Activated T-cell treated with anti-CD3 and anti-CD28 coated beads, Interleukin-2, amount 50 U/mL, for 24 hours (primary cell): ENCODE results near the gene ZNF503.

Experiments used
- DNase-seq: peaks from one replicate; pipeline ENCODE4 v3.0.0-alpha.2; 2020
- H3K27ac Mint-ChIP-seq: 2 replicates; pipeline ENCODE4 v1.8.0; 2020; ENCODE audit warnings: mild to moderate bottlenecking, mixed read lengths
- H3K27me3 Mint-ChIP-seq: 2 replicates; pipeline ENCODE4 v1.8.0; 2020; ENCODE audit warnings: mixed read lengths
- H3K36me3 Mint-ChIP-seq: 2 replicates; pipeline ENCODE4 v1.8.0; 2020; ENCODE audit warnings: low read depth, mixed read lengths
- H3K4me1 Mint-ChIP-seq: 2 replicates; pipeline ENCODE4 v1.8.0; 2020; ENCODE audit warnings: low read depth, mixed read lengths
- H3K4me3 Mint-ChIP-seq: 2 replicates; pipeline ENCODE4 v1.8.0; 2020; ENCODE audit warnings: mild to moderate bottlenecking, moderate library complexity, mixed read lengths
- H3K9me3 Mint-ChIP-seq: 2 replicates; pipeline ENCODE4 v1.8.0; 2020; ENCODE audit warnings: mixed read lengths

The ZNF503 gene

DNA sequence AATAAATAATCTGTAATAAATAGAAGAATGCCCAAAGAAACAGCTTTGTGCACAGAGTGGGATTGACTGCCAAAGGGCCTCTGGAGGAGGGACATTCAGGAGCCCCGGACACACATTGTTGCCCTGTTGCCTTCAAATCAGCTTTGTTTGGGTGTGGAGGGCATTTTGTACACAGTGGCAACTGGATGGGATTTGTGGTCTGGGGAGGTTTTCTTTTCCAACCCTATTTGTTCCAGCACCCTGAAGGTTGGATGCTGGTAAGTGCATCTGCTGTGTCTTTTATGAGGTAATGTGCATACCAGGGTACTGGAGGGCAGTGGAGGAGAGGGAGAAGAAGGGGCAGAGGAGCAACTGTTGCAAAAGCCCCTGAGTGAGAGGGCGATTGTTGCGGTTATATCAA lies 36.1 kb upstream of the ZNF503 start:
- no peak for DNase-seq
- H3K9me3 Mint-ChIP-seq, result peaks cover 5% of the 10 kb centered on the region
- H3K4me1 Mint-ChIP-seq, result no peaks in the 10 kb centered on the region
- H3K27ac Mint-ChIP-seq, result no peak overlapping the region
- peaks cover 57% of the 10 kb centered on the region for H3K27me3 Mint-ChIP-seq
- H3K36me3 Mint-ChIP-seq, result no peaks in the 10 kb centered on the region
- no peak overlapping the region for H3K4me3 Mint-ChIP-seq

DNA sequence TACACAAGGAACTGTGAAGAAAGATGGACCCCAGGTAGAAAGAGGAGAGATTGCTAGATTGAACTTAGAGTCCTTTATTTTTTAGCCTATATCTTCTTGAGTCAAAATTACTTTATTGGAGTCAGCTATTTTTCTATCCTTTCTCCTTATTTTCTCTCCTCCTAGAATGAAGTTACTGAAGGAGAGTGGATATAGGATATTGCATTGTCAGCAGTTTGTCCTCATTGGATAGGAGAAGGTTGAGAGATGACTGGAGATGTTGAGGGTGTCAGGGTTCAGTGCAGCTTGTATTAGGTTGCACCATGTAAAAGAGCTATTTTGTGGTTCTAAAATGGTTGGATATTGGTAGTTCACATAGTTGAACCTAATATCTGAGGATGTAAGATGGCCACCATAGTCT lies 35.3 kb upstream of the ZNF503 start:
- Mint-ChIP-seq H3K4me3 (no peak overlapping the region), H3K27me3 (peaks cover 65% of the 10 kb centered on the region), H3K9me3 (no peaks in the 10 kb centered on the region), H3K27ac (no peak overlapping the region), H3K36me3 (no peaks in the 10 kb centered on the region), H3K4me1 (peaks cover 3% of the 10 kb centered on the region)
- no peak for DNase-seq

DNA sequence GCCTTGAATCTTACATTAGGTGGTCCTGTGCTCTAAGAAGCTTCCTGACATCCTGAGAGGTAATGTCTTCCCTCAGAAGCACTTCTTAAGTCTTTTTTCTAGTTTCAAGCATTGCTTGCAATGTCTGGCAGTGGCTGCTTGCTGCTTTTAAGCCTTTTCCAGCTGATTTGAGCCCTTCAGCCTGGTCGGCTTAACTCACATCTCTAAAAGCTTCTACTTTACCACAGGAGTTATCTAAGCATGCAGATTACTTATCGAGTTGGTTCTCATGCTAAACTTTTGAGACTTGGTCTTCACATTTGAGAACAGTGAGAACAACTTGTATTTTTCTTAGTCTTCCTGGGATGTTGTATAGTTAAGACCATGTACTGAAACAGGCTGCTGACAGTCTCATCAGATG lies 33.7 kb upstream of the ZNF503 start:
- Mint-ChIP-seq H3K36me3 (no peaks in the 10 kb centered on the region), H3K27ac (no peak overlapping the region), H3K4me1 (peaks cover 4% of the 10 kb centered on the region), H3K4me3 (no peak overlapping the region), H3K27me3 (peaks cover 77% of the 10 kb centered on the region), H3K9me3 (no peaks in the 10 kb centered on the region)
- no peak for DNase-seq

DNA sequence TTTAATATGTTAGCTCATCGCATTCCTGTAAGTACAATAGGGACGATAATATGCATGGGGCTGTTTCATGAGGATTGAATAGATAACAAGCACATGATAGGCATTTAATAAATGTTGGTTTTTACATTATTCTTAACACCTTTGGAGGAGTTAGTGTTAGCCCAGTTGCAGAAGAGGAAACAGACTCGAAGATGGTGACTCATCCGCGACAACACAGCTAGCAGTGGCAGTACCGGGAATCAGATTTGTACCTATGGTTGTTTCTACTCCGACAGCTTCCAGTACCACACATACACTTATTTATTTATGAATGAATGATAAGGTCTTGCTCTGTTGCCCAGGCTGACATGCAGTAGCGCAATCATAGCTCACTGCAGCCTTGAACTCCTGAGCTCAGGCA lies 32.7 kb upstream of the ZNF503 start:
- Mint-ChIP-seq H3K27ac (no peak overlapping the region), H3K36me3 (no peaks in the 10 kb centered on the region), H3K4me3 (no peak overlapping the region), H3K27me3 (peaks cover 78% of the 10 kb centered on the region), H3K4me1 (peaks cover 4% of the 10 kb centered on the region), H3K9me3 (no peaks in the 10 kb centered on the region)
- no peak for DNase-seq

DNA sequence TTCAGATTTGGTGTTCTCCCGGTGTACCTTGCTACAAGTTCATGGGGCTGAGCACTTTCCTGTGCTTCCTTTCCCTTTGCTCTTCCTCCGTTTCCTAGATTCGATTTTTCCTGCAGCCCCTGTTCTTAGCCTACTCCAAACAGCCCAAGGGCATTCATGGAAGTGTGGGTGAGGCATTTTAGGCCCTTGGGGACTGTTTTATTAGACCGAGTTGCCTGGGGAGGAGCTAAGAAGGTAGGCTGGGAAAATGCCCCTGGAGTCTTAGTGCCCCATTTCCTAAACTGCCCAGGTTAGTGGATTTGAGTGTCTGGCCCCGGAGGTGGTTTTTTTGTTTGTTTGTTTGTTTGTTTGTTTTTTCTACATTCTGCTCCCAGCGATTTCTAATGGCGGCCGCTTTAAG lies 31.7 kb upstream of the ZNF503 start:
- no peaks in the 10 kb centered on the region for H3K9me3 Mint-ChIP-seq
- H3K27me3 Mint-ChIP-seq, result peaks cover 83% of the 10 kb centered on the region
- no peaks in the 10 kb centered on the region for H3K36me3 Mint-ChIP-seq
- no peak overlapping the region for H3K4me3 Mint-ChIP-seq
- H3K27ac Mint-ChIP-seq, result no peak overlapping the region
- no peak for DNase-seq
- H3K4me1 Mint-ChIP-seq, result peaks cover 4% of the 10 kb centered on the region

DNA sequence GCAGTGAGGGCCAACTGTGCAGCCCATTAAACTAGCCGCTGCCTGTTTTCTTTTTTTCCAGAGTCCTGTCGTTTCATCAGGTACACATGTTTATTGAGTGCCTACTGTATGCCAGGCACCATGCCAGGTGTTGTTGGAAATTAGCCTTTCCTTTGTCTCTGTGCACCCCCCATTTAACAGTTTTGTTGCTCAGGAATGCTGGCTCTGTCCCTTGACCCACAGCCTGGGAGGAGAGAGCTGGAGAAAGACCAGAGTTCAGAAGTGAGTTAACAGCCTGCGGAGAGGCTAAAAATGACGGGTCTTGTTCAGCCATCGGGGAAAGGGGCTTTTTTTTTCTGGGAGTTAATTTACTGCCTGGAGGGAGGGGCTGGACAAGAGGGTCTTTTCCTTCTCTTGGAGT lies 31.2 kb upstream of the ZNF503 start:
- H3K27me3 Mint-ChIP-seq, result peaks cover 84% of the 10 kb centered on the region

DNA sequence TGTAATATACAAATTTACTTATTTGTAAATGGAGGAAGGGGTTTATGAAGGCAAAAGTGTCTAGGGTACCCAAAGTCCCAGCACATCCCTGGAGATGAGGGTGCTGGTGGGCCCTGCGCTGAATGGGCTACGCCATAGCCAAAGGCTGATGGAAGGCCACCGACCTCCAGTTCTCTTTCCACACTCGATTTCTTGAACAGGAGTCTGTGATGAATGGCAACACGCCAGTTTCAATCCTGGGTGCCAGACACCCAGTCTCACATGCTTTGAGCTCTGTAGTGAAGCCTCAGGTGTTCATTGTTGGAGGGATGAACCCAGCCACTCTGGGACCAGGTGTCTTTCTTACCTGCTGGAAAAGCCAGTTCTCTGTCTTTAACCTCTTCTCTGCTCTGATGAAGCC lies 30.6 kb upstream of the ZNF503 start:
- Mint-ChIP-seq H3K27me3 (peaks cover 80% of the 10 kb centered on the region), H3K27ac (no peak overlapping the region), H3K4me3 (no peak overlapping the region), H3K9me3 (no peaks in the 10 kb centered on the region), H3K36me3 (no peaks in the 10 kb centered on the region), H3K4me1 (peaks cover 4% of the 10 kb centered on the region)
- DNase-seq, result no peak

More for the DNA sequence above, 31.2 kb upstream of the ZNF503 start:
- no peak for DNase-seq
- Mint-ChIP-seq H3K27ac (no peak overlapping the region), H3K36me3 (no peaks in the 10 kb centered on the region), H3K4me3 (no peak overlapping the region), H3K4me1 (peaks cover 4% of the 10 kb centered on the region), H3K9me3 (no peaks in the 10 kb centered on the region)

DNA sequence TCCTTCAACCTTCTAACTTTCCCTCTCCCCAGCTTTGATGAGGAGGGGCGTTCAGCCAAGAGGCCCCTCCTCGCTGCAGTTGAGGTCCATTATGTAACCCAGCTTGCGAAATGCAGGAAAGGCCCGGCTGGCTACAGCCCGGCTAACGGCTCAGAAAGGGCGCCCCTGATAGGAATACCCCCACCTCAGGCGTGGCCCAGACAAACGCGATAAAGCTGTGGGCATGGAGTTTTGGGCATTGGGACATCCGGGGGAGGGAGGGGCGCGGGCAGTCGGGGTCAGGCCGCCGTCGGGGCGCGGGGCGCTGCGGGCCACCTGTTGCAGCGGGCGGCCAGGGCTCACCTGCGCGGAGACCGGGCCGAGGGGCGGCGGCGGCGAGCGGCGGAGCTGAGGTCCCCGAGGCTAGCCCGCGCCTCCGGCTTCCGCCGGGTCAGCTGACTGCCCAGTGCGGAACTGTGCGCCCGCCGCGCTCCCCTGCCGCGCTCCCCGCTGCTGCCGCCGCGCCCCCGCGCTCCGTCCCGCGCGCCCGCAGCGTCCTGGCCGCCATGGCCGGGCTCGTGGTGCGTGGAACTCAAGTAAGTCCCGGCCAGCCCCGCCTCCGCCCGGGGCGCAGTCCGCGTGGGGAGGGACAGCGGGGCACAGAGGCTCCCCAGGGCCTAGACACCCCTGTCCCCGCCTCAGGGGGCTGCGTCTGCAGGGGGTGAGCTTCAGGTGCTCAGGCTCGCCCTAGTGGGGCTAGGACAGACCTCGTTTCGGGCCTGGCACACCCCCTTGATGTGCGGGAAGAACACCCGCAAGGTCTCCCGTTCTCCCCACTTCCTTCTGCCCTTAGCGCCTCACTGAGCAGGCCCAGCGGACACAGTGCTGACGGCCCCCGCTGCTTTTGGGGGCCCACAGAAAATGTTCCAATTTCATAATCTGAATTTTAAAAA lies 29.9 kb upstream of the ZNF503 start, which contains the start of gene LRMDA:
TSS of gene LRMDA (plus strand) at position 445 of the 932 bp plus-strand sequence.
- no peak for DNase-seq
- Mint-ChIP-seq H3K36me3 (no peaks in the 10 kb centered on the region), H3K27ac (no peak within 1 kb of the TSS), H3K27me3 (peaks cover 74% of the 10 kb centered on the region), H3K4me1 (peaks cover 4% of the 10 kb centered on the region), H3K9me3 (no peaks in the 10 kb centered on the region), H3K4me3 (peak within 1 kb of the TSS; percentile 30)

DNA sequence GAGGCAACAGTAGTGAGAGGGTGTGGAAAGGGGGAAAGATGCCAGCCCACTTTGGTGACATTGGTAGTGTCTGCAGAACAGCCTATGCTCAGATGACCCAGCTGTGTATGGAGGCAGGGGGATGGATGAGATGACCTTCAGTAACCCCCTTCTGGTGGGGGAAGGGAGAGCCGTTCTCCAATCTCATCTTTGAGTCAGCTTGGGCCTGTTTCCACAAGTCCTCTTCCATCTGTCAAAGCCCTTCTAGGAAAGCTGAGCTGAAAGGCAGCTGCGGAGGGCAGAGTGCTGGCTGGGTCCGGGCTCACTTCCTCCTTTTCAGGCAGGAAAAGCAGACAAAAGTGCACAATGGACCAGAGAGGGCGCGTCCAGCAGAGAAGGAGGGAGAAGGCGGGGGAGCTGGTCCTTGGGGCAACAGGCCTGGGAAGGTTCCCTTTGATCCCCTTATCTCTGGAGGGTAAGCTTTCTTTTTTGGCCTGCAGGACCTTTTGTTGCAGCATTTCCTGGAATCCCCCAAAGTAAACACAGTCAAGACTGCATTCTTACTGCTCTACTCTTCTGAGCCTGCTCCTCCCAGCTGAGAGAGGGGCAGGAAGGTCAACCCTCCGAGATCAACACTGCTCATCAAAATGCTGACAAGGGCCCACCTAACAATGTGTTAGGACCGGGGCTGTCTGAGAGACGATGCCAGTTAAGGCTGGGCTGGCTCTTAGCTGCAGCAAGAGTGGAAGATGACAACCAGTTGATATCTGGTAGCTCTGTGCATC lies 28.6 kb upstream of the ZNF503 start:
- H3K36me3 Mint-ChIP-seq, result no peaks in the 10 kb centered on the region

DNA sequence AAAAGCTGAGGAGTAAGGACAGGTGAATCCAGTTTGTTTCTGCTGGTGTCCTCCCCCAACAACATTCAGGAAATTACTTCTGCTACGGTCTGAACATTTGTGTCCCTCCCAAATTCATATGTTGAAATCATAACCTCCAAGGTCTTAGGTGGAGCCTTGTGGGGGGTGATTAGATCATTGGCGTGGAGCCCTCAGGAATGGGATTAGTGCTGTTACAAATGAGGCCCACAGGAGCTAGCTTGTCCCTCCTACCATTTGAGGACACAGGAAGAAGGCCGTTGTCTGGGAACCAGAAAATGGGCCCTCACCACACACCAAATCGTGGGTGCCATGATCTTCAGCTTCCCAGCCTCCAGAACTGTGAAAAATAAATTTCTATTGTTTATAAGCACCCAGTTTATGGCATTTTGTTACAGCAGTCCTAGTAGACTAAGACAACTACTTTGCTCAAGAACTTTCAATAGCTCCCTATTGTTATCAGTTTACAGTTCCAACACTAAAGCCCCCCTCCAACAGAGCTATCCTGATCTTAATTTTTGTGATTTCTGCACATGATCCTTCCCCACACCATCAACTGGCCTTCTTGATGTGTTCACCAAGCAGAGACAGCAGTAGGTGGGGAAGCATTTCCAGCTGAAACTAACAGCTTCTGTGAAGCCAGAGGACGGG lies 27.7 kb upstream of the ZNF503 start:
- Mint-ChIP-seq H3K27me3 (peaks cover 59% of the 10 kb centered on the region), H3K4me1 (peaks cover 4% of the 10 kb centered on the region), H3K4me3 (no peak overlapping the region), H3K9me3 (no peaks in the 10 kb centered on the region), H3K36me3 (no peaks in the 10 kb centered on the region), H3K27ac (no peak overlapping the region)
- no peak for DNase-seq

More for the DNA sequence above, 28.6 kb upstream of the ZNF503 start:
- Mint-ChIP-seq H3K27me3 (peaks cover 67% of the 10 kb centered on the region), H3K27ac (no peak overlapping the region), H3K4me3 (no peak overlapping the region), H3K4me1 (peaks cover 4% of the 10 kb centered on the region), H3K9me3 (no peaks in the 10 kb centered on the region)
- no peak for DNase-seq

DNA sequence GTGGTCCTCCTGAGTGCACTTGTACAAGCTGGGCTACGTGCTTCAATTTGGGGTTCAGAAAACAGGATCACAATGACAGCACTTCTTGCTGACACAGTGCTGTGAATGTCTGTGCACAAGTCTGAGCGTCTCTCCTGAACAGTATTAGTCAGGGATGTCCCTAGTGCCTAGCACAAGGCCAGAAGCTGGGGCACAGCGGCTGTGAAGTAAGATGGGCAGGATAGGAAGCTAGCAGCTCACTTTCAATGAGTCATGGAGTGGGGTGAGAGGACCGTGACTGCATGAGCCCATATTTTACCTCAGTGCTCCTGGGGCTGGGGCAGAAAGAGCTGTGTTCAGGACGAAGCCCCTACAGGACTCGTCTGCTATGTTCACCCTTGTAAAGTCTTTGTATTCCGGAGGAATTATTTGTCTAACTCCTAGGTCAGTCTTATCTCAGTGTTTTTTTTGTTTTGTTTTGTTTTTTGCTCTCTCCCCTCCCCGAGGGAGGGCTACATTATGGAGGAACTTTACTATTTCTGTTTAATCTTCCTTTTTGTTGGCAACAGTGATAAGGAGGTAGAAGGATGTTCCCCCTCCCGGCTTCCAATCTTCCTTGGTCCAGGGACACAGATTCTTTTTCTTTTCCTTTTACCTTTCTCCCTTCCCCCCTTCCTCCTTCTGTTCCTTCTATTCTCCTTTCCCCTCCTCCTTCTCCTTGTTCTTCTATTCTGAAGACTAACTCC lies 27.0 kb upstream of the ZNF503 start:
- peaks cover 55% of the 10 kb centered on the region for H3K27me3 Mint-ChIP-seq

DNA sequence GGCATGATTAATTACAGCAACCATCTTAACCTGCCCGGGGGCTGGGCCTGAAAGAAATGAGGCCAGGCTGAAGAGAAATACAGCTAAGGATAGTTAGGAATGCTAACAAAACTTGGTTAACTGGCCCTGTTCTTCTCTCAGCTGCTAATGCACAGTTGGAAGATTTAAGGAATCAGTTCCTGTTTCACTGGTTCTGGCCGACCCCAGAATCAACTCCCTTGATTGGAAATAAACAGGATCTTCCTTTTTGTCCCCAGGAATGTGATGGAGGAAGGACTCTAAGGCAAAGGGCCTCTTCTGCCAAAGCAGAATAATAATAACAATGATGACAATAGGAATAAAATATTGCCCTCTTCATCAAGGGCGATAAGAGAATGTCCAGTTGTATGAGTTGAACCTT lies 26.4 kb upstream of the ZNF503 start:
- Mint-ChIP-seq H3K27me3 (peaks cover 54% of the 10 kb centered on the region), H3K36me3 (no peaks in the 10 kb centered on the region), H3K4me1 (peaks cover 4% of the 10 kb centered on the region), H3K4me3 (no peak overlapping the region), H3K9me3 (no peaks in the 10 kb centered on the region), H3K27ac (no peak overlapping the region)
- no peak for DNase-seq

More for the DNA sequence above, 27.0 kb upstream of the ZNF503 start:
- no peak overlapping the region for H3K27ac Mint-ChIP-seq
- no peaks in the 10 kb centered on the region for H3K36me3 Mint-ChIP-seq
- H3K4me3 Mint-ChIP-seq, result no peak overlapping the region
- H3K9me3 Mint-ChIP-seq, result no peaks in the 10 kb centered on the region
- DNase-seq, result no peak
- peaks cover 4% of the 10 kb centered on the region for H3K4me1 Mint-ChIP-seq

DNA sequence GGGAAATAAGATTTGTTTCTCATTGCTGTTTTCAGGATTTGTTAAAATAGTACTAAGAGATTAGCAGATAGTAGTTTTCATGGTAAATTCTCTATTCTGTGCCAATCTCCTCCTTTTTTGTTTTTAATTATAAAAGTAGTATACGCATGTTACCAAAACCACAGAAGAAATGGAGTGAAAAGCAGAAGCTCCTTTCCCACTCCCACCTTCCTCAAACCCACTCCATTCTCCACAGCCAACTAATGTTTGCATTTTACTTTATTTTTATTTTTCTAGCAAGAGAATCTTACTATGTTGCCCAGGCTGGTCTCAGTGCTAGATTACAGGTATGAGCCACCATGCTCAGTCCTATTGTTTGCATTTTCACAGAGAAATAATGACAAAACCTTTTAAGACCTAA lies 25.3 kb upstream of the ZNF503 start:
- Mint-ChIP-seq H3K36me3 (no peaks in the 10 kb centered on the region), H3K27ac (no peak overlapping the region), H3K27me3 (peaks cover 45% of the 10 kb centered on the region)

More for the DNA sequence above, 25.3 kb upstream of the ZNF503 start:
- Mint-ChIP-seq H3K4me1 (peaks cover under 1% of the 10 kb centered on the region), H3K4me3 (no peak overlapping the region), H3K9me3 (no peaks in the 10 kb centered on the region)
- no peak for DNase-seq
